COLO829 (cell line): ENCODE data around the gene ANP32E.

ENCODE experiments used
- DNase-seq: peaks from one replicate; pipeline ENCODE4 v3.0.0; 2012; ENCODE audit warnings: low spot score

Gene ANP32E

DNA sequence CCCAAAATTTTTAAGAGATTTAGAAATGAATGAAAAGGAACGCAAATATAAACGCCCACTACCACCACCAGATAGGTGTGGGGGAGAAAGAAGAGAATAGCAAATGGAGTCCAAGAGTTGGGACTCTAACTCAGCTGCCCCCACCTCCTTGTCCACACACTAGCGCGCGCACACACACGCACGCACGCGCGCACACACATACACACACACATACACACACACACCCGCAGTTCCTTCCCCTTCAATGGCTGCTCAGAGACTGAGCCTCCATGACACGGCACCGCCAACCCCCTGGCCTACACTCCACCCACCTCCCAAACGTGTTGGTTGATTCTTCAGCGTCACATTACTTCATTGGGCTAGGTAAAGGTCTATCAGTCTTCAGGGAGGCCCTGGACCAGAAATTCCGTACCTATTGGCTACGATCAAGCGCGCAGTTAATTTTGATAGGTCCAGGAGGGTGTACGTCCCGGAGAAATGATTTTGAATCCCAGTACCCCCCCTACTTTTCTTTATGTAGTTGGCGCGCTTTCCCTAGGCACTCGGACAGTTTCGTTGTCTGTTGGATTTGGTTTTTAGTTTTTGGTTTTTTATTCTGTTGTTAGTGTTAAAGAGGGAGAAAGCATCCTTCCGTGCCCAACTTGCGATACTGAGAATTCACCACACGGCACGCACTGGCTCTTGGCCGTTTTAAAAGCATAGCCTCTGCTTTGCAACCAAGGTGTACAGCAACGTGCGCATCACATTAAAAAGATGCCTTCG lies at the start of gene ANP32E:
Gene ANP32E (minus strand): TSS at position 261 of the 762 bp plus-strand sequence. CDS start 326 bp downstream, outside the sequence.
- peak; percentile 100 for DNase-seq

DNA sequence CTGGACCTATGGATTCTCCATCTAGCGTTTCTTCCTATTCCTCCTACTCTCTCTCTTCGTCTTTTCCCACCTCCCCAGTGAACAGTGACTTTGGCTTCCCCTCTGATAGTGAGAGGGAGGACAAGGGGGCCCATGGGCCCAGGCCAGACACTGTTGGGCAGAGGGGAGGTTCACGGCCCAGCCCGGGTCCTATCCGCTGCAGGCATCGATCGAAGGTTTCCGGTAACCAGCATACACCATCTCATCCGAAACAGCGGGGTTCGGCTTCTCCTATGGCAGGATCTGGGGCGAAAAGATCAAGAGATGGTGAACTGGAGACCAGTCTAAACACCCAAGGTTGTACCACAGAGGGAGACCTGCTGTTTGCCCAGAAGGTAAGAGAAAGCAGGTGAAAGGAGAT lies 47.3 kb upstream of the ANP32E start:
- DNase-seq = no peak

DNA sequence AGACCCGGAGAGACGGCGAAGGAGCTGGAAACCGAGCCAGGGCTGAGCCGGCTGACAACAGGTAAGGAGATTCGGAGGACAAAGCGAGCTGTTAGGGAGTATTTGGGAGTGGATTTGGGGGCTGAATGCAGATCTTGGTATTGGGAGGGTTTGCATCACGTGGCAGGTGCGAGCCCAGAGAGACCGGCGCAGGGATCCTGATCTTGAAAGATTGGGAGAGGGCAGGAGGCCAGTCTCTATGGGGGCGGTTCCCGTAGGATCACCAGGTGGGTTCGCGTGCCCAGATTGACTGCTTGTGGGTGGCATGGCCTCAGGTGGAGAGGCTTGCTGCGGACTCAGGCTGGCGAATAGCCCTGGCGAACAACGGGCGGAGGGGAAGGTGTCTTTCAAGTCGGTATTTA lies 46.6 kb upstream of the ANP32E start:
- no peak for DNase-seq

DNA sequence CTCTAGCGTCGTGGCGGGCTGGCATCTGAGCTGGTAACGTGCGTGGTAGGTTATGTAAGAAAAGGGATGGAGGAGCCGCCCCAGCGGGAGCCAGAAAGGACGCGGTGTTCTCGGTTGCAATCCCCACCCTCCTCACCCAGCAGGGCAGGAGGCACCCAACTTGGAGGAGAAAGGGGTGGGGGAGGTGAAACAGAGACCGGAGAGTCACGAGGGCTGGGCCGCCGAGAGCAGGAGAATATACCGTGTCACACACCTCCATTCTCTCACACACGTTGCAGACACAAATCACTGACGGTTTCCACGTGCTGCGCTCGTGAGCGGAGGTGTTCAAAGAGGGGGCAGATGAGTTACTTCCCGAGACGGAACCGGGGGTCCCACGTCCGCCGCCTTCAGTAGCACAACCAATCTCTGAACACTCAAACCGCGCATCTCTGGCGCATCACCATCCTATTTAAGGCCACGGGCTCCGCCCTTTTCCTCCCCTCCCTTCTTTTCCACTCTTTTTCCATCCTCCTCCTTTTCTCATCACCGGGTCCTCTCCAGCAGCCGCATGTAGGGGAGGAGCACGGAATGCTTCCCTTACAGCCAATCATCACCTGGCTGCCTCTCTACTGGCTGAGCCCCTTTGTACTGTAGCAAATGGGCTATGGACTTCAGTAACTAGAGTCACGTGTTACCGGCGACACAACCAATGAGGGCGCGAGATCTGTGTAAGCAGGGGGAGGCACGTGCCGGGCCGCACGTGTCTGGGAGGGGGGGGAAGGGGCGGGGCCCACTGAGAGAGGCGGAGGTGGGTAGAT lies 46.0 kb upstream of the ANP32E start, which contains the start of gene CIART:
Gene CIART (plus strand): TSS at position 797 of the 800 bp plus-strand sequence. CDS start 714 bp downstream, outside the sequence.
- peak; percentile 96 for DNase-seq

DNA sequence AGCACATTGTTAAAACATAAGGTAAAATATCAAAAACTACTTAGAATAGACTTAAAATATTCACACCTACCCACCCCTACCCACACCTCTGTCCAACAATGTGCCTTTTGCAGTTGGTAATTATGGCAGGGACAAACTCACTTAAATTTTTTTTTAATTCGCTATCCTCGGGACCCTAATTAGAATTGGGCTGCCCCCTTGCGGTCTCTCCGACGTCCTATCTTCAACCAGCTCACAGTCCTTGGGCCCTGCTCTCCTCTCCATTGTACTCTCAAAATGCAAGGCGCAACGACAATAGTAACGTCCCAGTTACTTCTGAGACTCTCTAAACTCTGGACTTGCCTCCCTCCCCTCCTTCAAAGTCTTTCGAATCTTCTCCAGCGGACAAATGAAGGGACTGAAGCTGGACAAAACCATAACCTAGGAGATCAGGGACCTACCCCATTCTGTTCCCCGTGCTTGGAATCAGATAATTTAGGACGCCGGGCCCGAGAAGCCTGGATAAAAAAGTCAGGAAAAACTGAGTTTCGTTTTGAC lies 45.4 kb upstream of the ANP32E start:
- DNase-seq = peak; percentile 62

DNA sequence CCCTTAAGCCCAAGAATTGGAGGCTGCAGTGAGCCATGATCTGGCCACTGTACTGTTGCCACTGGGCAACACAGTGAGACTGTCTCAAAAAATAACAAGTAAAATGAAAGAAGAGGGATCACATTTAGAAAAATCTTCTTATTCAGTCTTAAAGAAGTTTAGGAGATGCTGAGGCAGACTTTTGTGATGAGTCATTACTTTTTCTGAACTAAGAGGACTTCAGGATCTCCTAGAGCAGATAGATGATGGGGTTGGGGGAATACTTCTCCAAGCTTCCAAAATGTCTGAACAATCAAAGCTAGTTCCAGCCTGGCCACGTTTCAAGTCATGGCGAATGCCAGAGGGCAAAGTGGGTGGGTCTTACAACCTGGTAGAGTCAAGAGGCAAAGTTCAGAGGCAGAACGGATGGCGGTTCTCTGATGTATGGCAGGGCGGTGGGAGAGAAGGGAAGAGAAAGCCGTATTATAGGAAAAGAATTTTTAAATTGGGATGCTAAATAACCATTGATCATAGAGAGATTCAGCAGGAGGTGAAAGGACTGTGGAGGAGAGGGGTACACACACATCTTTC lies 44.3 kb upstream of the ANP32E start:
- DNase-seq = no peak

DNA sequence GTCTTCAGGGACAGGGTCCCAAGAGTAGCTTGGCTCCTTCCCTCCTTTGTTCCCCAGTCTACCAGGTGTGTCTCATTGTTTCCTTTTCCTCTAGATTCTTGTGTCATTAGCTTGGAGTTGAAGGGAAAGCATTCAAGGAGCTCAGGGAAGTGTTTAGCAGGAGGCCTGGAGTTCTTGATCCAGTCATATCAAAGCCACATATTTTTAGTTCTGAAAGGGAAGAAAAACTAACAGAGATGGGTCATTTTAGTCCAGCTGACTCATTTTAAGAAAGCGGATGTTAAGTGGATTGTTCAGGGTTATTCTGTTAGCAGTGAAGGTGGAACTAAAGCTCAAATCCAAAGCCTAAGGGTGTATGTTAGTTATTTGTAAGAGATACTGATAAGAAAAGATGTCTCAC lies 37.4 kb upstream of the ANP32E start:
- no peak for DNase-seq

DNA sequence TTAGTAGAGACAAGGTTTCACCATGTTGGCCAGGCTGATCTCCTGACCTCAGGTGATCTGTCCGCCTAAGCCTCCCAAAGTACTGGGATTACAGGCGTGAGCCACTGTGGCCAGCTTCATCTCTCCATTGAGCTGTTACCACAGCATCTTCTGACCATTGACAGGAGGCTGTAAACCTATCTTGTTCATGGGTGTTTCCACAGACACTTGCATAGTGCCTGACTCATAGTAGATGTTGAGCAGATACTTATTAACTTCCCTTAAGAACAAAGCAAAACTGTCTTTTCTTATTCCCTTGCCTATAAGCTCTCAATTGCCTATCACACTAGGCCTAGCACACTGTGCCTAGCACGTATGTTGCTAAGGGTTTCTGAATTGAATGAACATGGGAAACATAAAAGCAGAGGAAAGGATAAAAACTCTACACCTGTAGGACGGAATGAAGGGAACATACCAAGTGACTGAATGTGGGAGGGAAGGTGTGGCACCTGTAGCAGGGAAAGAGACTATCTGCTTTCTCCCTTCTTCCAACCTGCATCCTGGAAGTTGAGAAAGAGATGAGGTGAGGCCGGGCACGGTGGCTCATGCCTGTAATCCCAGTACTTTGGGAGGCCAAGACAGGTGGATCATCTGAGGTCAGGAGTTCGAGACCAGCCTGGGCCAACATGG lies 35.5 kb upstream of the ANP32E start:
- DNase-seq = no peak

DNA sequence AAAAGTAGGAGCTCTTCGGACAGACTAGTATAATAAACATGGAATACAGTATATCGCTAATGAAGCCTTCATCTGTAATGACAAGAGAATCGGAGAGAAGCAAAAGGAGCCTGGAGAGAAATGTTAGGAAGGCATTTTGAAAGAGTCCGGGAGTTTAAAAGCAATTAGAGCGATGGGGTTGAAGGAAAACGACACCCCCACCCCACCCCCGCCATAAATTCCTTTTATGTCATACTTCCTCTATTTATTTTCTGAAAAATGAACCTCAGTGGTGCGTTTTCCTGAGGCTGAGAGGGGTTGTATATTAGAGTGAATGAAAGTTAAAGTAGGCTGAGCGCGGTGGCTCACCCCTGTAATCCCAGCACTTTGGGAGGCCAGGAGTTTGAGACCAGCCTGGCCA lies 33.5 kb upstream of the ANP32E start:
- DNase-seq = no peak

DNA sequence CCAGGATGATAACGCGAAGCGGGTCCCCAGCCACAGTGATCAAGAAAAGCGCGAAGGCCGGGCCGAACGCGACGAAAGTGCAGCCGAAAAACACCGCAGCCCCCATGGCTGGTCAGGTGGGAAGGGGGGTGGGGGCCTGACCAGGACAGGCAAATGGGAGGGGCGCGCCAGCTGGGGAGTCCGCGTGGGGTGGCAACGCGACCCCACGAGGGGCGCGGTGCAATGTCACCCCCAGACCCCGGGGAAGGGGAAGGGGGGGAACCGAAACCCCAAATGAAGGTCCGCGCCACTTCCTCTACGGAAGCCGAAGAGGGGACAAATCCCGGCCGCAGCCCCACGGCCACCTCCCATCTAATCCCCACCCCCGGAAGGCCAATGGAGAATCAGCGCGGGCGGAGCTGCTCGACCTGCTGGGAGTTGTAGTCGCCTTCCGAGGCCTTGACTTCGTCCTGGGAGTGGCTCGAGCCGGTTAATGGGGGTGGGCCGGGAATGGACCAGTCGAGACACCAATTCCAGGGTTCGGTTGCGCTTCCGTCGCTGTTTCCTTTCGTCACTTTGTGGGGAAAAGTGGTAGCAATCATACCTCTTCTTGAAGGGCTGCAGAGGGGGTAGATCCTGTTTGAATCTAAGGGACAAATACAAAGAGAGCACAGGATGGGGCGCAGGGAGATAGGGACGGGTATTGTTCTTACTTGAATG lies 32.9 kb upstream of the ANP32E start, which contains the start of gene APH1A:
Gene APH1A (minus strand): TSS at position 312 of the 699 bp plus-strand sequence. CDS start 206 bp downstream, at position 106.
- peak; percentile 98 for DNase-seq

DNA sequence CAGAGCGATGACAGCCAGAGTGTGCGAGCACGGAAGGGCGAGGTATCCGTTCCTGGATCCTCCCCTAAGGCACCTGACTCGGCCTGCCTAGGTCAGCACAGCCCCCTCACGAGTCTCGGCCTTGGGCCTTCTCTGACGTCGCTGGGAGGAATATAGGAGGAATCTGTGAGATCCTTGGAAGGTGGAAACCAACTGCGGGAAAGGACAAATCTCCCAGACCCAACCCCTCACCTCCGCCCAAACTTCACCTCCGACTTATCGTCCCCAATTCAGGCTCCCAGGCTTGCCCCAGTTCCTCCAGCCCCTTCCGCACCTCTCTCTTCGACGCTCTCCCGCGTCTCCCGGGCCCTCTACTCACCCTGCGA lies 32.4 kb upstream of the ANP32E start:
- no peak for DNase-seq

DNA sequence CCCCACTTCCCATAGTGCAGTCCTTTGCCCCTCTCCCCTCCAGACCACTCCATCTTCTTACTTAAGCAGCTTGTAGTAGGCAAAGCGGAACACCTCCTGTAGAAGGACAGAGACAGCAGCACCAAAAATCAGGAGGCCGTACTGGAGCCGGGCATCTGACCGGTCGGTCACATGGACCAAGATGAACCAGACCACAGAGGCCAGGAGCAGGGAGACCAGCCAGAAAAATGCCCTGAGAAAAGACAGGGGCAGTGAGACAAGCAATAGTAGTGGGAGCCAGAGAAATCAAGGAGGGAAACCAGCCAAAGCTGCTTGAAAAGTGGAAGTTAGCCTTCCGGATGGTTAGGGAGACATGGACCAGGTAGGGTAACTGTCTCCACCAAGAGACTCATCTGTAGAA lies 32.0 kb upstream of the ANP32E start:
- DNase-seq = no peak

DNA sequence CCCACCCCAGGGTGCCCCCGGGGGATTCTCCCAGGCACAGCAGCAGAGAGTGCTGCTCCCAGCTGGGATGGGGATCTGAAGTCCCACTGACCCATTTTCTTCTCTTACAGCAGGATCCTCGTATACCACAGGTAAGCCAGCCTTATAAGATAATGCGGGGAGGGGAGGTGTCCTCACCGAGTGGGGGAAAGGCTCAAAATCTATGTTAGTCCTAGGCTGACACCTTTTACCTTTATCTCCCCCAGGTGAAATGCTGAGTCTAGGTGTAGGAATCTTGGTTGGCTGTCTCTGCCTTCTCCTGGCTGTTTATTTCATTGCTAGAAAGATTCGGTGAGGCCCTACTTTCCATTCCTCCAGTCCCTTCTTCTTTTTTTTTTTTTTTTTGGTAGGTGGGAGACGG lies 27.6 kb upstream of the ANP32E start:
- no peak for DNase-seq

DNA sequence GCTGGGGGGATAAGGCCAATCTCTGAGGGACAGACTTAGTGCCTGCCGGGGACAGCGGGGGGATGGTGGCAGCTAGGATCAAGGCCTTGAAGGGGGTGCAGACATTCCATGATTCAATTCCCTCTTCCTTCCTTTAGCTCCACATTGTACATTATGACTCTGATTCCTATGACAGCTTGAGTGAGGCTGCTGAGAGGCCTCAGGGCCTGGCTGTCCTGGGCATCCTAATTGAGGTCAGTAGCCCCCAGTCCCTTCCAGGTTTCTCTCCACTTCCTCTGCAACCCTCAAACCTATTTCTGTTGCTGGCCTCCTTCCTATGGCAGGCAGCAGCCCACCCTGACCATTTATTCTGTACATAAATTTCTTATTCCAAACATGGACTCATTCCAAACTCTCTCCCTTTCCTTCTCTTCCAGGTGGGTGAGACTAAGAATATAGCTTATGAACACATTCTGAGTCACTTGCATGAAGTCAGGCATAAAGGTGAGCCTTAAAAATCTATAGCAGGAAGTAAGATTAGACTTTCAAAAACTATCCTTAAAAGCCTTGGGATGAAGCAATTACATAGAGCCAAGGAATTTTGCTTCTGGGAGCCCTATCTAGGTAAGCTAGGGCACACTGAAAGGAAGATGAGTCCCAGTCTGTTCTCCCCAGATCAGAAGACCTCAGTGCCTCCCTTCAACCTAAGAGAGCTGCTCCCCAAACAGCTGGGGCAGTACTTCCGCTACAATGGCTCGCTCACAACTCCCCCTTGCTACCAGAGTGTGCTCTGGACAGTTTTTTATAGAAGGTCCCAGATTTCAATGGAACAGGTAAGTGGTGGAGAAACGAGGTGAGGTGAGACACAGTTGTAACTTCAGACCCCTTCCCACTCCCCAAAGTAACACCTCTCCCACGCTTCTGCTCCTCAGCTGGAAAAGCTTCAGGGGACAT lies 26.7 kb upstream of the ANP32E start:
- no peak for DNase-seq

DNA sequence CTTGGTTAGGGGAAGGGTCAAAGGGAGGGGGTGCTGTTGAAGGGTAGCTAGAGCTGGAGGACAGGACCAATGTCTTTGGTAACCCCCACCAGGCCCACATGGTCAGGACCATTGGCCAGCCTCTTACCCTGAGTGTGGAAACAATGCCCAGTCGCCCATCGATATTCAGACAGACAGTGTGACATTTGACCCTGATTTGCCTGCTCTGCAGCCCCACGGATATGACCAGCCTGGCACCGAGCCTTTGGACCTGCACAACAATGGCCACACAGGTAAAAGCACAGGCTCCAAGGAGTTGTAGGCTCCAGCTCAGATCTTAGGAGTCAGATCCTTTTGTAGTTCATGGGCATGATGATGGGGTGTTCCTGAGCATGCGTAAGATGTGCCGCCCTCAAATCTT lies 25.5 kb upstream of the ANP32E start:
- DNase-seq = no peak

DNA sequence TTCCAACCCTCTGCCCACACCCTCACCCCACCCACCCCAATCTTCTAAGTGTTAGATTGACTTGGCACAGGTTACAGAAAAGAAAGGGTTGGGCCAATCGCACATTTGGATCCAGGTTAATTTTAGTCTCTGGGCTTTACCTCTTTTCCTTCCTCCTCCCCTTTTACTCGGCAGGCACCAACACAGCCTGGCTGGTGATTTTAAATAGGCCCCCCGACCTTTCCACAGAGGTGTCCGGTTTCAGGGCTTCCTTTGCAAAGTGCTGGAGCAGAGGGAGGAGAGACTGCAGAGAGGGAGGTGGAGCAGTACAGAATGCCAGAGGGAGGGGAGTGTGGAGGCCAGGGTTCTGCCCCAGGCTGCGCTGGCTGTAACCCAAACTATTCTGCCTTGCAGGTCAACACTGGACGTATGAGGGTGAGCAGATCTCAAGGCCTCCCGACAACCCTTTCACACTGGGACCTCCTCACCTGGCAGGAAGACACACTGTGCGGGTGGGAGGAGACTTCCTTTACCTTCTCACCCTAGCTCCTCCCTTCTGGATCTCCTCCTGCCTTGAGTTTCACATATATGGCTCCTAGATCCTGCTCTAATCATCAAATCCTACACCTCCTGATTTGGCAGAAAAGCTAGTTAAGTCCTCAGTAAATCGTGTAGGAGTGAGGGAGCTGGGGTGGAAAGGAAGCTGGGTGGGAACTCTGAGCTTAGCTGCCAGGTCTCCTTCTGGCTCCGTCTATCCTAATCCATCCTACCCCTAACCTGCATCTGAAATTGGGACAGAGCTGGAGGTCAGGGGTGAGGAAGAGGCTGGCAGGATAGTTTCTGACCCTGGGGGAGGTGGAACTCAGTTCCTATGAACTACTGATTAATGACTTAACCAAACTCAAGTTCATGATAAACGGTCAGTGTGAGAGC lies 24.1 kb upstream of the ANP32E start:
- DNase-seq = no peak

DNA sequence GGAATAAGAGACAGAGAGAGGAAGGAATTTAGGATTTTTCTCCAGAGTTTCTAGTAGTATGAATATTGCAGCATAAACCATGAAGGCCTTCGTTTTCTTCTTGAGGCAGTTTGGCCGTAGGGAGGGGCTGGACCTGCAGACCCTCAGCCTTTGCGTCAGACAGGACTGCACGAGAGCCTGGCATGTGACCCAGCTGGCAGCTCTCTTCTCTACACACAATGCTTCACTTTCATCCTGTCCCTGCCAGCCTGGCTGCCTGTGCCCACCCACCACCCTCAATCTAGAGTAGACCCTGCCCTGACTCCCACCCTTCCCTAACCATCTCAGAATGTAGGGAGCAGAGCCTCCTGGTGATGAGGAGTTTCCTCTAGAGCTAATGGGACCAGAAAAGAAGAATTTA lies 23.3 kb upstream of the ANP32E start:
- peak; percentile 51 for DNase-seq

DNA sequence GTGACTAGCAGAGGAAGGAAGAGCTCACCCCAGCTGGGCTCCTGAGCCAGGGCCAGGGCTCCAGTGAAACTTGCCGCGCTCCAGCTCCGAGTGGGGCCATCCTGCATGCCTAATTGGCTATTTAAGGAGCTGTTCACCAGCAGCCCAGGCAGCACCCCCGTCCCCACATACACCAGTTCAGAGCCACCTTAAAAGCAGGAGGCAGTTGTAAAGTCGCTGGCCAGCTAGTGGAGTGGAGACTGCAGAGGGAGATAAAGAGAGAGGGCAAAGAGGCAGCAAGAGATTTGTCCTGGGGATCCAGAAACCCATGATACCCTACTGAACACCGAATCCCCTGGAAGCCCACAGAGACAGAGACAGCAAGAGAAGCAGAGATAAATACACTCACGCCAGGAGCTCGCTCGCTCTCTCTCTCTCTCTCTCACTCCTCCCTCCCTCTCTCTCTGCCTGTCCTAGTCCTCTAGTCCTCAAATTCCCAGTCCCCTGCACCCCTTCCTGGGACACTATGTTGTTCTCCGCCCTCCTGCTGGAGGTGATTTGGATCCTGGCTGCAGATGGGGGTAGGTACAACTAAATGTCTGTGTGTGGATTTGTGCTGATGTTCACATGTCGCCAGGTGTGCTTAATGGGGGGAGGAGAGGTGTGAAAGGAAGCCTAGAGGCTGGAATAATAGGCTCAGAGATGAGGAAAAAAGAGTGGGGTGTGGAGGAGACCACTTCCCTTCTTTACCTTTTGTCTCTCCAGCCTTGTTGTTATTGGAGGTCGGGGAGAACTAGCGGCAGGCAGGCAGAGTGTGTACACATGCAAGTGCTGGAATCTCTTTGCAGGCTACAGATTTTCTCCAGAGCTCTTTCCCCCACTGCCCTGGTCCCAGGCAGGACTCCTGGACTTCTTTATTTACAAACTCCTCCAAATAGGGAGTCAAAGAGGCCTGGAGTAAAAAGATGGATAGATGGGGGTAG lies 22.0 kb upstream of the ANP32E start, which contains the start of gene CA14:
Gene CA14 (plus strand): TSS at position 151 of the 962 bp plus-strand sequence. CDS start 355 bp downstream, at position 506.
- no peak for DNase-seq
